ENCODE results near the gene NFATC2.

DNA sequence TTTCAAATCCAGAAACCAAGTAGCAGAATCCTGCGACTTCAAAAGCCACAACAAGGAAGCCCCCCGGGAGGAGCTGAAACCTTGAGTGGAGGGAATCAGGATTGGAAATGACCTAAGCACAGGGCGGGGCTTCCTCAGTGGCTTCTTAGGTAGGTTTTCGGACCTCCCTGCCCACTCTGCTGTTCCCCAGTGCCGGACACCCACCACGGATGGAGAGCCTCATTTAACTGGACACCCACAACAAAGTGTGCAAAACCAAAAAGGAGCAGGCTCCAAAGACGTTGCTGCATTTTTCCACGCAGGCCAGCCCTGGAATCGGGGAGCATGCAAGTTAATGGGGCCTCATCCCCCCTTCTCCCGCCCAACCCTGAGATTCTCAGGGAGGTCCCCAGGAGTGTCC, 144.4 kb downstream of the NFATC2 start:
- TF ChIP-seq EZH2 (IDR thresholded peaks at IDR 0.05; ENCODE audit: borderline replicate concordance, low read length) (no peak), CTCF (IDR thresholded peaks at IDR 0.05; ENCODE audit: low read length) (no peak)
